Subcutaneous abdominal adipose tissue (tissue), 5 donors: Measurements from ENCODE around the gene ZNF728.
"Not testable (repeated sequence)": the region's sequence is repeated elsewhere in the genome, so short reads cannot be mapped to it uniquely, and the experiment has no call there.

ENCODE experiments used
- H3K27ac ChIP-seq: one replicate; pipeline ENCODE4 v1.7.0; 2013; ENCODE audit warnings: low read depth, mild to moderate bottlenecking, inconsistent platforms, low read length, moderate library complexity
- H3K27me3 ChIP-seq, 5 donors: one replicate each; pipeline ENCODE4 v1.7.0; 2013; ENCODE audit warnings: low read length in 5 of 5, inconsistent platforms in 1 of 5; ENCODE audit not compliant: control insufficient read depth in 5 of 5, insufficient read depth in 4 of 5
- H3K36me3 ChIP-seq, 5 donors: one replicate each; pipeline ENCODE4 v1.7.0; 2013; ENCODE audit warnings: low read length in 5 of 5; ENCODE audit not compliant: control insufficient read depth in 5 of 5, insufficient read depth in 5 of 5
- H3K4me1 ChIP-seq, 5 donors: one replicate each; pipeline ENCODE4 v1.7.0; 2013; ENCODE audit warnings: low read length in 5 of 5, mild to moderate bottlenecking in 3 of 5, moderate library complexity in 1 of 5; ENCODE audit not compliant: control insufficient read depth in 5 of 5, insufficient read depth in 5 of 5
- H3K4me3 ChIP-seq, 5 donors: one replicate each; pipeline ENCODE4 v1.7.0; 2013; ENCODE audit warnings: low read length in 5 of 5, low read depth in 1 of 5
- H3K9ac ChIP-seq, 5 donors: one replicate each; pipeline ENCODE4 v1.7.0; 2013; ENCODE audit warnings: low read length in 5 of 5, mild to moderate bottlenecking in 4 of 5, moderate library complexity in 3 of 5
- H3K9me3 ChIP-seq, 5 donors: one replicate each; pipeline ENCODE4 v1.7.0; 2013; ENCODE audit warnings: low read length in 5 of 5; ENCODE audit not compliant: control insufficient read depth in 5 of 5
- donor health status: healthy.
- donor health status: healthy.
- donor health status: healthy.
- donor health status: healthy.
- donor health status: healthy.

The ZNF728 gene

DNA sequence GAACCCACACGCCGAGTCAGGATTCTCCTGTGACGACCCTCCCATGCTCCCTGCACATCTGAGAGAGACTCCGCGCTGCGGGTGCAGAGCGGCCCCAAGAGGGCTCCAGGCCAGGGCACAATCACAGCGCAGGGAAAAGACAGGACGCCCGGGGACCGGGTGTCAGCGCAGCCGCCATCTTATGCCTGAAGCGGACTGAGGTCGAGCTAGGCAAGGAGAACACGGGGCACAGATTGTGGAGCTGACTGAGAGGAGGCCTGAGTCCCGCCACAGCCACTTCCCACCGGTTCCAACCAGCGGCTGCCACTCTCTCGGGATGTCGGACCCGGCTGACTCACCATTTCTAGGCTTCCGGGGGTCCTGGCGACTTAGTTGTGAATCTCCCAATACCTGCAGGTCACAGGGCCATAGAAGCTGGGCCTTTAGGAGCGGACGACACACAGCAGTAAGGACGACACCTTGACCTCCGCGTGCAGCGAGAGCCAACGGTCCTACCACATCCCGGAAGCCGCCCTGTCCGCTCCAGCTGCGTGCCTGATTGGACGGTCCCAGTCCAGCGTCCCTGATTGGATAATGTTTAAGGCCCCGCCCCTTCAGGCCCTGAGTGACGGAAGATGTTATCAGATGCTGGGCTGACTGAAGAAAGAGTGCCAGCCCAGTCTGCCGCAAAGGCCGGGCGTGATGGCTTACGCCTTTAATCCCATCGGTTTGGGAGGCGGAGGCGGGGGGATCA lies at the start of gene ZNF728:
ZNF728 (minus strand) TSS at position 487 of the 733 bp plus-strand sequence; CDS start at position 341, 146 bp downstream.
- H3K27ac ChIP-seq = no peak within 1 kb of the TSS
- peak within 1 kb of the TSS; percentile 66 to 79 (median 71) for H3K4me3 ChIP-seq
- peaks cover 0 to 6% (median 3%) of the 10 kb centered on the region in 5 donors for H3K4me1 ChIP-seq
- no peaks in the 10 kb centered on the region for H3K36me3 ChIP-seq
- H3K9ac ChIP-seq = peak within 1 kb of the TSS in 3 of 5 donors; percentile 8 to 69 (median 56)
- H3K9me3 ChIP-seq = peaks cover 0 to 14% (median 4%) of the 10 kb centered on the region in 5 donors
- no peaks in the 10 kb centered on the region for H3K27me3 ChIP-seq

DNA sequence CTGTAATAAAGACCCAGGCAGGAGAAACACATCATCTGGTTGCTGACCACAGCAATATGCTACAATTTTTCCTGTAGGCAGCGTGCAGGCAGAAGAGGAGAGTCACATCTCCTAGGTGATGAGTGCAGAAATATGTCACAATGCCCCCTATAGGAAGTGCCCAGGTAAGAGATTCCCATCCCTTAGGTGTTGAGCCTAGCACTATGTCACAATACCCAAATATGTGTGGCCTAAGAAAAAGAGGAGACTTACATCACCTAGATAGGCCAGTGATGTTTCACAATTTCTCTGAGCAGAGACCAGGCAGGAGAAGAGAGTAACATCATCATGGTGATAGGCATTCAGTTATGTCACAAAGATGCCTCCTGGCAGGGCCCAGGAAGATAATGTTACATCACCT lies 49.4 kb upstream of the ZNF728 start:
- no peak overlapping the region for H3K4me3 ChIP-seq
- H3K4me1 ChIP-seq = no peaks in the 10 kb centered on the region
- no peaks in the 10 kb centered on the region for H3K27me3 ChIP-seq
- H3K9me3 ChIP-seq = peaks cover 0 to 11% (median 2%) of the 10 kb centered on the region in 5 donors
- no peaks in the 10 kb centered on the region for H3K36me3 ChIP-seq
- no peak overlapping the region for H3K27ac ChIP-seq
- no peak overlapping the region for H3K9ac ChIP-seq

- Histone ChIP-seq H3K4me3 (no peak overlapping the region), H3K27me3 (no peaks in the 10 kb centered on the region), H3K36me3 (no peaks in the 10 kb centered on the region), H3K27ac (no peak overlapping the region), H3K9ac (no peak overlapping the region), H3K4me1 (no peaks in the 10 kb centered on the region), H3K9me3 (peaks cover 2 to 18% (median 9%) of the 10 kb centered on the region in 5 donors)
These were observed 46.3 kb upstream of the ZNF728 start for GRCh38 chr19:23049256-23049655.

GRCh38 chr19:23046743-23047142 lies 43.8 kb upstream of the ZNF728 start:
- no peak overlapping the region for H3K4me3 ChIP-seq
- peaks cover 2 to 18% (median 9%) of the 10 kb centered on the region in 5 donors for H3K9me3 ChIP-seq
- H3K4me1 ChIP-seq = no peaks in the 10 kb centered on the region
- H3K9ac ChIP-seq = no peak overlapping the region
- H3K27ac ChIP-seq = no peak overlapping the region
- no peaks in the 10 kb centered on the region for H3K36me3 ChIP-seq
- H3K27me3 ChIP-seq = no peaks in the 10 kb centered on the region

GRCh38 chr19:23033721-23034120 lies 30.7 kb upstream of the ZNF728 start:
- Histone ChIP-seq H3K9ac (no peak overlapping the region), H3K27ac (no peak overlapping the region), H3K4me1 (no peaks in the 10 kb centered on the region), H3K9me3 (peaks cover 0 to 24% (median 9%) of the 10 kb centered on the region in 5 donors), H3K36me3 (no peaks in the 10 kb centered on the region), H3K4me3 (no peak overlapping the region), H3K27me3 (no peaks in the 10 kb centered on the region)

GRCh38 chr19:23015660-23016059 lies 12.7 kb upstream of the ZNF728 start:
- H3K9me3 ChIP-seq = peaks cover 2 to 28% (median 6%) of the 10 kb centered on the region in 5 donors

GRCh38 chr19:22994957-22995356 lies 8.0 kb downstream of the ZNF728 start:
- not testable (repeated sequence) for H3K4me1 ChIP-seq, H3K27me3 ChIP-seq, H3K4me3 ChIP-seq, H3K36me3 ChIP-seq, H3K27ac ChIP-seq, H3K9ac ChIP-seq
- peaks cover 0 to 21% (median 16%) of the 10 kb centered on the region in 5 donors for H3K9me3 ChIP-seq

More at GRCh38 chr19:23015660-23016059, 12.7 kb upstream of the ZNF728 start:
- H3K9ac ChIP-seq = no peak overlapping the region
- H3K36me3 ChIP-seq = no peaks in the 10 kb centered on the region
- H3K27me3 ChIP-seq = no peaks in the 10 kb centered on the region
- no peak overlapping the region for H3K27ac ChIP-seq
- H3K4me1 ChIP-seq = no peaks in the 10 kb centered on the region
- no peak overlapping the region for H3K4me3 ChIP-seq

- H3K4me3 ChIP-seq = peak overlapping the region; percentile 14 to 60 (median 21)
- H3K27ac ChIP-seq = no peak overlapping the region
- peaks cover 28 to 75% (median 59%) of the 10 kb centered on the region in 5 donors for H3K9me3 ChIP-seq
- H3K4me1 ChIP-seq = no peaks in the 10 kb centered on the region
- no peaks in the 10 kb centered on the region for H3K27me3 ChIP-seq
- peaks cover 5 to 34% (median 12%) of the 10 kb centered on the region in 5 donors for H3K36me3 ChIP-seq
- H3K9ac ChIP-seq = no peak overlapping the region
These were observed 26.7 kb downstream of the ZNF728 start for GRCh38 chr19:22976248-22976647.

- not testable (repeated sequence) for H3K27me3 ChIP-seq, H3K27ac ChIP-seq, H3K9ac ChIP-seq, H3K4me1 ChIP-seq
- peak overlapping the region in 4 of 5 donors; percentile 14 to 60 (median 31) for H3K4me3 ChIP-seq
- peaks cover 30 to 74% (median 58%) of the 10 kb centered on the region in 5 donors for H3K9me3 ChIP-seq
- H3K36me3 ChIP-seq = peaks cover 5 to 36% (median 12%) of the 10 kb centered on the region in 5 donors
These were observed 27.3 kb downstream of the ZNF728 start for GRCh38 chr19:22975546-22976136.

GRCh38 chr19:22945560-22945959 lies 57.4 kb downstream of the ZNF728 start:
- H3K27me3 ChIP-seq = no peaks in the 10 kb centered on the region
- H3K4me3 ChIP-seq = peak overlapping the region in 3 of 5 donors; percentile 31 to 51 (median 40)
- H3K36me3 ChIP-seq = no peaks in the 10 kb centered on the region
- H3K9me3 ChIP-seq = peaks cover 21 to 57% (median 49%) of the 10 kb centered on the region in 5 donors
- no peak overlapping the region for H3K9ac ChIP-seq
- H3K4me1 ChIP-seq = no peaks in the 10 kb centered on the region
- no peak overlapping the region for H3K27ac ChIP-seq
